ENCODE data around the gene TRIM33.

DNA sequence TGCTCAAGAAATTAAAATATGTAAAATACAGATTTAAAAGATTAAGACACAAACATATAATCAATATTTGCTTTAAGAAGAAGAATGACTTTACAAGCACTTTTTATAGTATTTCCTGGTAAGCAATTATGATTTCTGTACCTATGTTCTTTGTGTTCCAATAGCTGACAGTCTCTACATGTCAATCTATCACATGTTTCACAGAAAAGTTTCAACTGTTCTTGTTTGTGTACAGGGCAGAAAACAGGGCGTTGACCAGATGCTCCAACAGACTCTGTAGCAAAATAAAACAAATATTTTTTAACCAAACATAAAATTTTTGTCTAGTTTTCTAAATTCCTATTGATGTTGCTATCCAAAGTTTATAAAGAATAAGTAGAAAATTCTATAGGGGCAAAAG is 48.0 kb downstream of the TRIM33 start:
- TF ChIP-seq, protein P1, sequence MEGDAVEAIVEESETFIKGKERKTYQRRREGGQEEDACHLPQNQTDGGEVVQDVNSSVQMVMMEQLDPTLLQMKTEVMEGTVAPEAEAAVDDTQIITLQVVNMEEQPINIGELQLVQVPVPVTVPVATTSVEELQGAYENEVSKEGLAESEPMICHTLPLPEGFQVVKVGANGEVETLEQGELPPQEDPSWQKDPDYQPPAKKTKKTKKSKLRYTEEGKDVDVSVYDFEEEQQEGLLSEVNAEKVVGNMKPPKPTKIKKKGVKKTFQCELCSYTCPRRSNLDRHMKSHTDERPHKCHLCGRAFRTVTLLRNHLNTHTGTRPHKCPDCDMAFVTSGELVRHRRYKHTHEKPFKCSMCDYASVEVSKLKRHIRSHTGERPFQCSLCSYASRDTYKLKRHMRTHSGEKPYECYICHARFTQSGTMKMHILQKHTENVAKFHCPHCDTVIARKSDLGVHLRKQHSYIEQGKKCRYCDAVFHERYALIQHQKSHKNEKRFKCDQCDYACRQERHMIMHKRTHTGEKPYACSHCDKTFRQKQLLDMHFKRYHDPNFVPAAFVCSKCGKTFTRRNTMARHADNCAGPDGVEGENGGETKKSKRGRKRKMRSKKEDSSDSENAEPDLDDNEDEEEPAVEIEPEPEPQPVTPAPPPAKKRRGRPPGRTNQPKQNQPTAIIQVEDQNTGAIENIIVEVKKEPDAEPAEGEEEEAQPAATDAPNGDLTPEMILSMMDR (IDR thresholded peaks at IDR 0.05; ENCODE audit: low read depth, low read length, poor library complexity, severe bottlenecking), result no peak
- no peak for TF ChIP-seq EZH2phosphoT487 (IDR thresholded peaks at IDR 0.05; ENCODE audit: borderline replicate concordance, low read length)

Data from DOHH2 (cell line).